CD1c-positive myeloid dendritic cell (primary cell): ENCODE data around the gene TXNDC17.
"Not testable (repeated sequence)": the region's sequence is repeated elsewhere in the genome, so short reads cannot be mapped to it uniquely, and the experiment has no call there.

ENCODE experiments used
- DNase-seq: peaks from one replicate; pipeline ENCODE4 v3.0.0-alpha.2; 2016; ENCODE audit errors: extremely low spot score

The TXNDC17 gene

DNA sequence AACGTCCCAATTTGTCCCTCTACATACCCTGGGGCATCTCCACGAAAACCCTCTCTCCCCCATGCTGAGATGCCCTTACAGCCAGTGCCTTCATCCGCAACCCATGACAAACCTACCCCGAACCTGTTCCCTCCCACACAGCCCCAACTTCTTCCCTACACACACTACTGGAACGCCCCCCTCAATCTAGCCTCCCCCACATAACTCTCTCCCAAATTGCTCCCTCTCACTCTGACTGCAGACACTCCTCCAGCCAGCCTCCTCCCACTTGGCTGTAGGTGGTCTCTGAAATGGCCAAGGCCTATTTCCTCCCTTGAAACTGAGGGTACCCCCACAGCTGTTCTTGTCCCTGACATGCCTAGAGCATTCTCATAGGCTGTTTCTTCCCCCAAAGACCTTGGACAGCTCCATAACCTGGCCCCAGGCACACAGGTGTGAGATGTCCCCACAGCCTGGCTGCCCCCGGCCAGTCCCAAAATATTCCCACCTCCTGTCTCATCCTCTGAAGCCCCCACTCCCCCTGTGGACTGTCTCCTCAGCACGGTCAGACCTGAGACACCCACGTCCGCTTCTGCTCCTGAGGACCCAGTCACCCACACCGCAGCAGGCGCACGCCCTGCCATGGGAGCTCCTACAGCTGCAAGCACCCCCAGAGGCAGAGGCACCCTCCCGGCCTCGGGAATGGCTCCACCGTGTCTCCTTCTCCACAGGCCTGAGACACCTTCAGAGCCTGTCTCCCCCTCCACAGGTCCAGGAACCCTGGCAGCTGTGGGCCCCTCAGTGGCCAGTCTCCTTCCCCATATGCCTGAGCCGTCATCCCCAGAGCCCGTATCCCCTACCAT lies 4.0 kb upstream of the TXNDC17 start:
- no peak for DNase-seq

DNA sequence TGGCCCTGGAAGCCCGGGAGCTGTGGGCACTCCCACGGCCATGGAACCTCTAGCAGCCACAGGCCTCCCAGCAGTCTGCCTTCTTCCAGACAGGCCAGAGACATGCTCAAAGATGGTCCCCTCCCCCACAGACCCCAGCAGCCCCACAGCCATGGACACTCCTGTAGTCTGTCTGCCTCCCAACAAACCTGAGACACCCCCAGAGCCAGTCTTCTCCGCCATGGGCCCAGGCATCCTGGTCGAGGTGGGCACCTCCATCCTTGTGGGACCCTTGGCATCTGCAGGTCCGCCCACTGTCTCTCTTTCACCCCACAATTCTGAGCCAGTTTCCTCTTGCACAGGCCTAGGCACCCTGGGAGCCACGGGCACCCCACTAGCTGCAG lies 3.4 kb upstream of the TXNDC17 start:
- no peak for DNase-seq

- DNase-seq: no peak
These were observed 2.6 kb upstream of the TXNDC17 start for GRCh38 chr17:6638046-6638908.

DNA sequence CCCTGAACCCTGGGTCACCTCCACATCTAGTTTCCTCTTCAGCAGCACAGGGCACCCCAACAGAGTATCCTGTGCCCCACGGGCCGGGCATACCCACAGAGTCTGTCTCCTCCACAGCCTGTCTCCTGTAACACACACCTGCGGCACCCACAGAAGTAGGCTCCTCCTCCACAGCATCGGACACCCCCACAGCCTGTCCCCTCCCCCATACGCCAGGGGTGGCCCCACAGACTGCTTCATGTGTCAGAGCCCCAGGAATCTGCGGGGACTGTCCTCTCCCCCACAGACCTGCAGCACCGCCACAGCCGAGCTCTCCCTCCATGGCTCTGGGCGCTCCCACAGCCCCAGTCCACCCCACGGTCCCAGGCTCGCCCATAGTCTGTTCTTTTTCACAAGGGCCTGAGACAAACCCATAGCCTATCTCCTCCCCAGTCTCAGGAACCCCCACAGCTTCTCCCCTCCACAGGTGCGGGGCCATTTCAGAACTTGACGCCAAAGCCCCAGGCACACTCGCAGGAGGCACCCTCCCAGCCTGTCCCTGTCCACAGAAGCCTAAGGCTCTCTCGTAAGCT lies 1.8 kb upstream of the TXNDC17 start:
- no peak for DNase-seq

DNA sequence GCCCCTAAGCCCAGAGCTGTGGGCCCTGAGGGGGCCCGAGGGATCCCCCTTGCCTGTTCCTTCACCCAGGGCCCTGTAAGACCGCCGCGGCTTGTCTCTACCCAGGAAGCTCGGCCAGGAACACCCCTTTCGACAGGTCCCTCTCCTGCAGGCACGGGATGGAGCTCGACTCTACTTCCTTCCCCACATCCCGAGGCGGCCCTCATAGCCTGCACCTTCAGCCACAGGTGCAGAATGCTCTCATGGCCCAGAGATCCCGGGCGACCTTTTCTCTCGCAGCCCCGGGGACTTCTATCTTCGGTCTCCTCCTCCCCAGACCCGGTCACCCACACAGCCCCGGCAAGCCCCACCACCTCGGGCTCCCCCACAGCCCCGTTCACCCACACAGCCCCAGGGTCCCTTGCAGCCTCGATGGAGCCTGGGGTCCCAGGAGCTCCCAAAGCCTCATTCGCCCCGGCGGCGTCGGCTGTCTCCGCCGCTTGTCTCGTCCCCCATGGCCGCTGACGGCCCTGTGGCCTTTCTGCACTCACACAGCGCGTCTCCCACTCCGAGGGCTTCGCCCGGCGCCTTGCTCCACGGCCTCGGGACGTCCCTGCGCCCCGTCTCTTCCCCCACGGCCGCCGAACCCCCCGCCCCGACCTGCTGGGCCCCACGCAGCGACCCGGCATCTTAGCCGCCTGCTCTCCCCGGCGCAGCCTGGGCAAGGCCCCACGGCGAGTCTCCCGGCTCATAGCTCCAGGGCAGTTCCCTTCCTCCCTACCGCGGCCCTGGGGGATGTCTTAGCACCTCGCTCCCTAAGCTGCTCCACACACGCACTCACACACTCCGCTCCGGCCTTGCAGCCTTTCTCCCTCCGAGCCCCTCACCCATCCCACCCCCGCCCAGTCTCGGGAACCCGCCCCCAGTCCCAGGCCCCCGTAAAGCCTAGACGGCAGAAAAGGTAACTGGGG lies 999 bp upstream of the TXNDC17 start:
- peak; percentile 59 for DNase-seq

DNA sequence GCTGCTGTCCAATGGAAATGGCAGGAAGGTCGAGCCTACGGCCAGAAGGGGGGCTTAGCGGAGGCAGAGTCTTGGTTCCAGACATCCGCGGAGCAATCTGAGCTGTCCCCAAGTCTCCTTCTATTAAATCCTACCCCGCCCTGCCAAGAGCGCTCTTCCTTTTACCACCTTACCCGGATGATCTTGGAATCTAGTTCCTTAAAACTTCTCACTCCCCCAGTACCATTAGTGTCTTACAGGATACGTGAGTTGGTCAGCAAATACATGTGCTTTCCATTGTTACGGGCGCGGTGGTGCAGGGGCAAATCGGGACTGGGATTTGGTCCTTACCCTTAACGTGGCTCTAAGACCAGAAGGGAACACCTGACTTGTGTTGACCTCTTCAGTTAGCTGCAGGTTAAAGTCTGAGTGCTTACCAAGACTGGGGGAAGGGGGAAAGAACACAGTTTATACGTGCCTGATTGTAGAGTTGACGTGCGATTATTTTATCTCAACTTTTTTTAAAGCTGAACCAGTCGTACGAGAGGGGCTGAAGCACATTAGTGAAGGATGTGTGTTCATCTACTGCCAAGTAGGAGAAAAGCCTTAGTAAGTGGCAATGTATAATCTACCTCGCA lies 495 bp downstream of the TXNDC17 start:
- peak; percentile 54 for DNase-seq

GRCh38 chr17:6642592-6642991 lies 1.7 kb downstream of the TXNDC17 start:
- no peak for DNase-seq

- no peak for DNase-seq
These were observed 2.7 kb downstream of the TXNDC17 start for GRCh38 chr17:6643451-6644125.

GRCh38 chr17:6648181-6648580 lies 7.3 kb downstream of the TXNDC17 start:
- DNase-seq: no peak

- DNase-seq: peak; percentile 98
These were observed 10.6 kb downstream of the TXNDC17 start, which contains the start of the genes C17orf100 and MED31 for GRCh38 chr17:6651354-6651918. TSS of gene C17orf100 (plus strand) at chr17:6651762. CDS start at chr17:6651914, 152 bp downstream. TSS of gene MED31 (minus strand) at chr17:6651605. CDS start at chr17:6651528, 77 bp downstream.

DNA sequence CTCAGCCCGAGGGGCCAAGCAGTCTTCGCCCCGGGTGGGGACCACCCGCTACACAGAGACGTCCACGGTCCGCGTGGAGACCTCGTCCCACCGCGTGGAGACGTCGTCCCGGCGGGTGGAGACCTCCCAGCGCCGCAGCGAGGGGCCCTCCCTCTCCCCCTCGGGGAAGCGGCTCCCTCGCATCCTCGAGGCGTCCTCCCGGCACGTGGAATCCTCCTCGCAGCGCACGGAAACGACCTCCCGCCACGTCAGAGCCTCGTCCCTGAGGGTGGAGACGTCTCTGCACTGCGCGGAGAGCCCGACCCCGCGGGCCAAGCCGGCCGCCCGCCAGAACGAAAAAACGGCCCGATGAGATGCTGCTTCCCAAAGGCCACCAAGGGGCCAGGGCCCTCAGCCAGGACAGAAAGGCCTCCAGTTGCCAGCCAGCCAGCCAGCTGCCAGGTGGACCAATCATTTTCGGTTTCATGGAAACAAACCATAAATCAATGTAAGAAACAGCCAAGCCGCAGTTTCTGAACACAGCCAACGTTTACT lies 11.1 kb downstream of the TXNDC17 start:
- peak; percentile 29 for DNase-seq

DNA sequence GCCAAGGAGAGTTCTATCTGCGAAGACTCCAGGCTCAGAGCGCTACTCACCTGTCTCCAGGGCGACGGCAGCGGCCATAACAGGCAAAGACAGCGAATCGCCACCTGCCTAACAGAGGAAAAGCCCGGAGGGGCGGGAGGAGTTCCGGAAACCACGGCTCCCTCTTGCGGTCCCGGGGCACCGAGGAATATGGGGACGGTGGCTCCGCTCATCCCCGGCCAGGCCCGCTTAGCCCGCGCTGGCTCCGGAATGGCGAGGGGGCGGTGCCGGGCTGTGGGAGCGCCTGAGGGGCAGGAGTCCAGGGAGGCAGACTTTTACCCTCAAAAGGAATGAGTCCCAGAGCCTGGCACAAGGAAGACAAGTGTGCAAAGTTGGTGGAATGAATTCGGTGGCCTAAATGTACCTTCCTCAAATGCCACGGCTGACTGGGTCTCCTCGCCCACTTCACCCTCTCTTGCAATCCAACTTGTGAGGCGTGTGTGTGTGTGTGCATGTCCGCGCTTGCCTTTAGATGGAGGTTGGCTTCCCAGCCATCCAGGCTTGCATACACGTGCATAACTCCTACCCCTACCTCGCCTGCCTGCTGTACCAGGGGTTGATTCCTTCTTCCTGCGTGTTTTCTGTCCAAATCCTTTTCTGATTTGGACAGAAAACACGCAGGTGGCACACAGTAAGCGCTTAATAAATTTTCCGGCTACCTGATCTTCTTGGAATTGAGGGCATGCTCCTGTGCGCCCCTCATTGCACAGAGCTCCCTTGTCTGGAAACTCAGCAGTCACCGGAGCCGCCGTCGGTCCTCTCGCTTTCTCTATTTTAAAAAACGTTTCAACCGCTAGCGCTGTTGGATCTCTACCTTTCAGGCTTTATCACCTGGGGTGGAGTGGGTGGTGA lies 14.2 kb downstream of the TXNDC17 start:
- DNase-seq: peak; percentile 26

DNA sequence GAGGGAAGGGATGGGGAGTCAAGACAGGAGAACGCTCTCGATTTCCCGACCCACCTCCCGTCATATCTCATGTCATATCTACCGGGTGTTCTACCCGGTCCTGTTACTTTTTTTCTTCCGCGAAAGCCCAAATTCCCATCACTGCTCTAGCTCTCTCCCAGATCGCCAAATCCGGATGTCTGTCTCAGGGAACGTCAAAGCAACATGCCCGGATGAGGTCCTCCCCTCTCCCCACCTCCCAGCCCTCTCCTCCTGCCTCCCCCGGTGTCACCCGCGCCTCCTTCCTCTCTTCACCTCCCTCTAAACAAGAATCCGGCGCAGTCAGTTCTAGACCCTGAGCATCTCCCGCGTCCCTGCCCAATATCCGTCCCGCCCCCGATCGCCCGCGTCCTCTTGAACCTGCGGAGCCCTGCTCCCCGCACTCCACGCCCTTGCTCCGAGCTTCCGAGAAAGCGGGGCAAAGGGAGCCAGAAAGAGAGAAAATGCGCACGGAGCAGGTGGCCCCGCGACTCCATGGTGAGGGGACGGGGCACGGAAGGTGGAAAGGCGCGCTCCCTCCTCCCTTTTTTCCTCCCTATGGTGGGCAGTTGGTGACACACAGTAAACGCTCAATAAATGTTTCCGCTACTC lies 15.0 kb downstream of the TXNDC17 start:
- not testable (repeated sequence) for DNase-seq

DNA sequence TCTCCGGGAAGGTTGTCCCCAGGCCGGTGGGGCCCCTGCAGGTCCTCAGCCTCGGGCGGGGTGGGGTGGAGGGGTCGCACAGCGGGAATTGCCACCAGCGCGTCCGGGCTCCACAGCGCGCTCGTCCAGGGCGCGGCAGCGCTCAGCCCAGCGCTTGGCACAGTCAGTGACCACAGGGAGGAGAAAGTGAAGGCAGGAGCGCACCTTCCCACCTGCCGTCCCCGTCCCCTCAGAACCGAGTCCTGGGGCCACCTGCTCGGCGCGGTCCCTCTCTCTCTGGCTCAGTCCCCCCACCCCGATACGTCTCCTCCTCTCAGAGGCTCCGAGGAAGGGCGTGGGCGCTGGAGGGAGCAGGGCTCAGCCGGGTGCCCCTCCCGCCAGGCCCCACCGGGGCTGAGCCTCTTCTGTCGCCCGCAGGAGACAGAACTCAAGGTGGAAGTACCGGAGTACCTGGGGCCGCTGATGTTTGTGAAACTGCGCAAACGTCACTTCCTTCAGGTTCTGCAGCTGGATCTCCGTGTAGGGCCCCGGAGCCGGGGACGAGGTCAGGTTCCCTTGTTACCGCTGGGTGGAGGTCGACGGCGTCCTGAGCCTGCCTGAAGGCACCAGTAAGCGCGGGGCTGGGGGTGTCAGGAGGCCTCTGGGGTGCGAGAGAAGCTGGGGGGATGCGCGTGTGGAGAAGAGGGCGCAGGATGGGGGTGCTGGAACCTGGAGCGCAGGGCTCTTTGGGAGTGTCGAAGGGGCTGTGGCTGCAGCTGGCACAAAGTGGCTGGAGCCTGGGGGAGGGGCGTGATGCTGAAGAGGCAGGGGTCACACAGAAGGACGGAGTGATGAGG lies 16.2 kb downstream of the TXNDC17 start:
- peak; percentile 39 for DNase-seq

DNA sequence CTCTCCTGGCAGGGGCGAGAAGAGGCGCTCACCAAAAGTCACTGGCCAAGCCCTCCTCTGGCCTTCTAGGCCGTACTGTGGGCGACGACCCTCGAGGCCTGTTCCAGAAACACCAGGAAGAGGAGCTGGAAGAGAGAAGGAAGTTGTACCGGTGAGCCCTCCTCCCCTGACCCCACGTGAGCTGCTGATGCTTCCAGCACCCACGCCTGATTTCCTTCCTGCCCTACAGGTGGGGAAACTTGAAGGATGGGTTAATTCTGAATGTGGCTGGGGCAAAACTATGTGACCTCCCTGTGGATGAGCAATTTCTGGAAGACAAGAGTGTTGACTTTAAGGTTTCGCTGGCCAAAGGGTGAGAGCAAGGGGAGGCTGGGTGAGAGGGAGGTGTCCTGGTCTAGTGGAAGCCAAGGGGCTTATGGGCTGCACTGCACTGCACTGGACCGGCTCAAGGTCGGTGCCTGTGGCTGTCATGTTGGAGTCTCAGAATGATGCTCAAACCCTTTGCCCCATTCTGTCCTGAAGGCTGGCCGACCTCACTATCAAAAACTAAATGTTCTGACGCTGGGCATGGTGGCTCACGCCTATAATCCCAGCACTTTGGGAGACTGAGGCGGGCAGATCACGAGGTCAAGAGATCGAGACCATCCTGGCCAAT lies 16.9 kb downstream of the TXNDC17 start:
- no peak for DNase-seq

DNA sequence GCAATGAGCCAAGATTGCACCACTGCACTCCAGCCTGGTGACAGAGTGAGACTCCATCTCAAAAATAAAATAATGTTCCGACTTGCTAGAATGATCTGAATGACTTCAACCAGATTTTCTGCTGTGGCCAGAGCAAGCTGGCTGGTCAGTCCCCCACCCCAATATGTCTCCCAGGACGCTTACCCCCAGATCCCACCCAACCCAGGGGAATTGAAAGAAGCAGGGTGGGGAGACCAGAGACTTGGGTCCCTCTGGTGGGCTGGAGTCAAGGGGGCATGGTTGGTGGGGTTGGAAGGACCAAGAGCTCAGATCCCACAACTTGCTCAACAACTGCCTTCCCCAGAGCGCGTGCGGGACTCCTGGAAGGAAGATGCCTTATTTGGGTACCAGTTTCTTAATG lies 17.6 kb downstream of the TXNDC17 start:
- not testable (repeated sequence) for DNase-seq

- peak; percentile 71 for DNase-seq
These were observed 19.2 kb downstream of the TXNDC17 start for GRCh38 chr17:6660101-6660500.
